ENCODE data around the gene CCDC121. TPM values are rescaled to one million over a fixed set of nuclear protein-coding genes. Genes with fewer than 3 reads are reported as not detected.

CCDC121 gene
- total RNA-seq, 4 donors from 2014 or later, result 2.0 to 6.2 (median 4.6) TPM

- intact Hi-C loops (cut with DNase I; ENCODE audit: low total_unique reads), result no loop called here
- TF ChIP-seq POLR2A (IDR thresholded peaks at IDR 0.05) (no peak), CTCF (IDR thresholded peaks at IDR 0.05) (no peak)
- no peak for DNase-seq (ENCODE audit: low spot score in 2 of 2)
- WGBS, 2 donors, result 93% methylated on average over 2 of the region's 2 CpGs
- H3K4me3 ChIP-seq (ENCODE audit: low read depth, poor library complexity, severe bottlenecking), result no peak overlapping the region
Measured at GRCh38 chr2:27588308-27588707, 40.5 kb downstream of the CCDC121 start.

GRCh38 chr2:27587025-27587424, 41.8 kb downstream of the CCDC121 start:
- H3K4me3 ChIP-seq (ENCODE audit: low read depth, poor library complexity, severe bottlenecking), result no peak overlapping the region
- no peak for DNase-seq (ENCODE audit: low spot score in 2 of 2)
- TF ChIP-seq POLR2A (IDR thresholded peaks at IDR 0.05) (no peak), CTCF (IDR thresholded peaks at IDR 0.05) (no peak)
- WGBS, 2 donors, result 96 to 97% methylated on average over 2 of the region's 2 CpGs
- intact Hi-C loops (cut with DNase I; ENCODE audit: low total_unique reads), result no loop called here

GRCh38 chr2:27584597-27584996, 44.2 kb downstream of the CCDC121 start:
- intact Hi-C loops (cut with DNase I; ENCODE audit: low total_unique reads), result no loop called here
- TF ChIP-seq POLR2A (IDR thresholded peaks at IDR 0.05) (no peak), CTCF (IDR thresholded peaks at IDR 0.05) (no peak)
- 79 to 81% methylated on average over 3 of the region's 3 CpGs for WGBS, 2 donors
- no peak for DNase-seq (ENCODE audit: low spot score in 2 of 2)
- no peak overlapping the region for H3K4me3 ChIP-seq (ENCODE audit: low read depth, poor library complexity, severe bottlenecking)

GRCh38 chr2:27583390-27583915, 45.4 kb downstream of the CCDC121 start:
- H3K4me3 ChIP-seq (ENCODE audit: low read depth, poor library complexity, severe bottlenecking), result peak overlapping the region; percentile 75
- no peak for DNase-seq (ENCODE audit: low spot score in 2 of 2)
- WGBS, 2 donors, result 6% methylated on average over 12 of the region's 12 CpGs
- intact Hi-C loops (cut with DNase I; ENCODE audit: low total_unique reads), result no loop called here
- TF ChIP-seq POLR2A (IDR thresholded peaks at IDR 0.05) (no peak), CTCF (IDR thresholded peaks at IDR 0.05) (no peak)

- TF ChIP-seq POLR2A (IDR thresholded peaks at IDR 0.05) (no peak), CTCF (IDR thresholded peaks at IDR 0.05) (no peak)
- peak; percentile 86 to 98 for DNase-seq (ENCODE audit: low spot score in 2 of 2)
- 2% methylated on average over 23 to 38 of the region's 38 CpGs for WGBS, 2 donors
- peak within 1 kb of the TSS; percentile 75 for H3K4me3 ChIP-seq (ENCODE audit: low read depth, poor library complexity, severe bottlenecking)
- intact Hi-C loops (cut with DNase I; ENCODE audit: low total_unique reads), result no loop called here
Measured at GRCh38 chr2:27582695-27583389, 46.0 kb downstream of the CCDC121 start, which contains the start of gene ZNF512. TSS of gene ZNF512 (plus strand) at chr2:27583042. CDS start at chr2:27583113, 71 bp downstream.

Measured in lower leg skin (tissue), 4 donors.